K562 (cell line): ENCODE results near the gene UCN. TPM values are rescaled to one million over a fixed set of nuclear protein-coding genes. Genes with fewer than 3 reads are reported as not detected.

Experiments
- ATAC-seq: fragments of 200-7000 bp; cut with Tn5 transposase; 3 replicates; pipeline ENCODE4 v1.9.1; 2020; ENCODE audit warnings: moderate library complexity
- BruUV-seq: library from RNA; stranded (reverse); fragments of 400-500 nt; replicated peaks from 2 replicates; lab custom pipeline; 2021; lab: Mats Ljungman, UMichigan
- CTCF ChIA-PET: fragments of 300-600 bp; formaldehyde crosslinking; extraction: SDS; loops from one replicate; lab custom pipeline; 2021; ENCODE audit warnings: low intra/inter-chr PET ratio; lab: Yijun Ruan, JAX
- POLR2A ChIA-PET: fragments of 300-600, 350-650 bp; sonication (Branson Sonifier 250); formaldehyde crosslinking; extraction: SDS; loops from one replicate; lab custom pipeline; 2021; ENCODE audit warnings: antibody characterized with exemption, inconsistent platforms; lab: Yijun Ruan, JAX
- DNase-seq, 4 experiments: peaks; one replicate each; pipeline versions ENCODE4 v3.0.0 to v3.0.0-alpha.2; 2011 to 2018; ENCODE audit warnings: low spot score in 3 of 4, mixed read lengths in 3 of 4; ENCODE audit errors: extremely low read depth in 1 of 4
- FAIRE-seq: peaks from 2 replicates; lab custom pipeline; 2011; peaks lifted over from hg19 to GRCh38; lab: Jason Lieb, UNC
- H2AFZ ChIP-seq: 2 replicates; pipeline ENCODE4 v1.6.0; 2011; ENCODE audit warnings: low read depth, low read length, control low read depth, inconsistent platforms
- H3K27ac ChIP-seq: fragments of 200-600 bp; 3 replicates; pipeline ENCODE4 v1.8.0; 2011; ENCODE audit warnings: low read depth, mild to moderate bottlenecking, control low read depth, inconsistent platforms, low read length, moderate library complexity, mixed read lengths; ENCODE audit errors: extremely low read depth
- H3K27me3 ChIP-seq, 2 experiments: fragments of 300-600 bp in 1 of 2; 2 replicates in 1 of 2; 3 replicates in 1 of 2; pipeline versions ENCODE4 v1.6.0 to v1.8.0; 2011; ENCODE audit warnings: inconsistent platforms in 2 of 2, low read length in 2 of 2, mild to moderate bottlenecking in 1 of 2, mixed read lengths in 1 of 2, moderate library complexity in 1 of 2; ENCODE audit not compliant: control insufficient read depth in 2 of 2, insufficient read depth in 2 of 2
- H3K36me3 ChIP-seq: fragments of 300-600 bp; 3 replicates; pipeline ENCODE4 v1.8.0; 2011; ENCODE audit warnings: mild to moderate bottlenecking, low read length, inconsistent platforms; ENCODE audit not compliant: control insufficient read depth, insufficient read depth
- H3K4me1 ChIP-seq, 2 experiments: fragments of 200-600 bp in 1 of 2; replicated peaks in 1 of 2; 2 replicates in 1 of 2; 3 replicates in 1 of 2; pipeline versions ENCODE4 v1.5.1 to v1.8.0; 2011; ENCODE audit warnings: inconsistent platforms in 2 of 2, low read length in 2 of 2, mild to moderate bottlenecking in 1 of 2, mixed read lengths in 1 of 2, moderate library complexity in 1 of 2; ENCODE audit not compliant: control insufficient read depth in 2 of 2, insufficient read depth in 2 of 2
- H3K4me2 ChIP-seq: 2 replicates; pipeline ENCODE4 v1.6.1; 2011; ENCODE audit warnings: low read length, control low read depth, inconsistent platforms, mixed read lengths; ENCODE audit not compliant: insufficient read depth
- H3K4me3 ChIP-seq: fragments of 200-600 bp; sonication (generic), shearing (Covaris generic); 2 replicates; pipeline ENCODE4 v1.5.1; 2016; ENCODE audit warnings: control low read depth, inconsistent platforms
- H3K79me2 ChIP-seq: fragments of 200-600 bp; 3 replicates; pipeline ENCODE4 v1.8.0; 2011; ENCODE audit warnings: low read length, inconsistent platforms; ENCODE audit not compliant: control insufficient read depth, insufficient read depth
- H3K9ac ChIP-seq, 2 experiments: 2 replicates each; pipeline versions ENCODE4 v1.6.0 to v1.6.1; 2011; ENCODE audit warnings: low read depth in 2 of 2, low read length in 2 of 2, control low read depth in 1 of 2, inconsistent platforms in 1 of 2, mild to moderate bottlenecking in 1 of 2, mixed read lengths in 1 of 2; ENCODE audit not compliant: insufficient read depth in 1 of 2
- H3K9me1 ChIP-seq: one replicate; pipeline ENCODE4 v1.6.0; 2011; ENCODE audit warnings: inconsistent platforms, mild to moderate bottlenecking, low read length, moderate library complexity; ENCODE audit not compliant: control insufficient read depth, insufficient read depth
- H3K9me3 ChIP-seq: replicated peaks from 2 replicates; pipeline ENCODE4 v1.5.1; 2011; ENCODE audit warnings: low read depth, low read length, inconsistent platforms; ENCODE audit not compliant: control insufficient read depth, insufficient read depth
- H4K20me1 ChIP-seq: replicated peaks from 2 replicates; pipeline ENCODE4 v1.6.1; 2011; ENCODE audit warnings: low read length, inconsistent platforms, mixed read lengths; ENCODE audit not compliant: control insufficient read depth, insufficient read depth
- ARHGAP35 ChIP-seq: fragments of 450-650 bp; IDR thresholded peaks from 2 replicates; pipeline ENCODE4 v1.6.1; 2018; ENCODE audit not compliant: partially characterized antibody
- E2F6 ChIP-seq, 2 experiments: IDR thresholded peaks; 2 replicates each; pipeline ENCODE4 v1.6.1; 2011; ENCODE audit warnings: borderline replicate concordance in 1 of 2, control low read depth in 1 of 2, low read depth in 1 of 2, low read length in 1 of 2, mild to moderate bottlenecking in 1 of 2, mixed read lengths in 1 of 2, moderate library complexity in 1 of 2; ENCODE audit not compliant: insufficient read depth in 1 of 2, insufficient read length in 1 of 2, poor library complexity in 1 of 2, severe bottlenecking in 1 of 2; ENCODE audit errors: extremely low read depth in 1 of 2
- JUND ChIP-seq, 2 experiments: IDR thresholded peaks; 2 replicates in 1 of 2; 3 replicates in 1 of 2; pipeline ENCODE4 v1.6.1; 2011; ENCODE audit warnings: borderline replicate concordance in 2 of 2, low read depth in 2 of 2, low read length in 2 of 2, improper control_type of control experiment in 1 of 2, missing biosample characterization in 1 of 2, missing genetic modification characterization in 1 of 2, missing genetic modification reagents in 1 of 2
- PHB2 ChIP-seq: fragments of 450-650 bp; IDR thresholded peaks from 2 replicates; pipeline ENCODE4 v1.6.1; 2017; ENCODE audit warnings: low read depth
- WGBS: fragments of 100-300 bp; shearing (Covaris generic); methylation state at CpG from one replicate; pipeline ENCODE4 v1.1.6; 2016; ENCODE audit warnings: low coverage, mixed read lengths; ENCODE audit not compliant: insufficient coverage; ENCODE audit errors: missing lambda C conversion rate; 5-methylcytosine and 5-hydroxymethylcytosine counted together
- in situ Hi-C: fragments of 300-500 bp; cut with MboI; formaldehyde crosslinking; loops from 4 replicates; pipeline ENCODE4 v1.15.0; 2018; ENCODE audit warnings: inconsistent platforms, mixed read lengths
- intact Hi-C: fragments of 100-400 bp; cut with micrococcal nuclease; formaldehyde crosslinking; loops from 2 replicates; pipeline ENCODE4 v1.14.2; 2022
- polyA plus RNA-seq, 8 experiments: library from polyadenylated mRNA; depleted of rRNA in 4 of 8; stranded (reverse) in 5 of 8; unstranded in 3 of 8; fragments of >200 nt; fragmentation: Nextera tagmentation in 2 of 8; fragmentation: Illumina TruSeq in 1 of 8; extraction: Ambion mirVana in 2 of 8; extraction: Trizol in 1 of 8; gene quantifications; 2 replicates each; pipeline versions ENCODE4 v1.2.1 to v1.2.3, GENCODE V29; 2011 to 2014; ENCODE audit warnings: inconsistent platforms in 1 of 8, missing spikeins in 1 of 8
- total RNA-seq, 7 experiments: library from RNA; depleted of rRNA in 6 of 7; stranded (reverse); fragments of >200 nt in 6 of 7; fragmentation: Illumina TruSeq in 2 of 7; extraction: Trizol in 2 of 7; gene quantifications; 2 replicates each; pipeline versions ENCODE4 v1.2.1 to v1.2.3, GENCODE V29; 2011 to 2021; ENCODE audit warnings: low replicate concordance in 1 of 7
- TF ChIP-seq, protein P1 (sequence below): sonication (generic); formaldehyde crosslinking; IDR thresholded peaks from 2 replicates; pipeline ENCODE4 v1.9.0; 2022; ENCODE audit warnings: mild to moderate bottlenecking, missing genetic modification reagents

Gene UCN
- total and polyA plus RNA-seq, 9 of the 15 experiments (the other 6 are each of a cell fraction or from before 2014, with no cell fraction given) = 0.10 to 2.7 (median 0.43) TPM

DNA sequence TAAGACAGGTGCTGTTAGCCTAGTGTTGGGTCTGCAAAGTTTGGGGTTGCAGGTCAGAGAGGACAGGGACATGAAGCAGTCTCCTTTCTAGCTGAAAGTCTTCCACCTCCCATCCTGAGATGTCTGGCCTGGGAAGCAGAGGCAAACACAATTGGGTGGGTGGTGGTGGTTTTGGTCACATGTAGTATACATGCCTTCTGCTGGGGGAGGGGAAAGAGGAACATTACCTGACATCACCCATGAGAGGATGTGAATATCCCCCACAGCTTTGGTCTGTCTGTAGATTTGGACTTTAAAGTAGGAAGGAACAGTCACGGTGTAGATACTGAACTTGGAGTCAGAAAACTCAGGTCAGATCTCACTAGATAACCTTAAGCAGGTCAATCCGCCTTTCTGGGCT lies 37.6 kb downstream of the UCN start:
- Histone ChIP-seq H3K79me2 (no peaks in the 10 kb centered on the region), H3K27me3 (peaks cover 5% of the 10 kb centered on the region in 2 experiments; a peak in 2 of 5 replicates), H3K4me1 (peaks cover 10 to 19% of the 10 kb centered on the region in 2 experiments), H3K4me3 (no peak overlapping the region), H4K20me1 (no peaks in the 10 kb centered on the region; the same call in 1 of the 2 replicates), H3K9me3 (no peaks in the 10 kb centered on the region), H3K9ac (no peak overlapping the region; a peak in 1 of 4 replicates), H2AFZ (no peak overlapping the region), H3K9me1 (no peaks in the 10 kb centered on the region), H3K27ac (no peak overlapping the region), H3K36me3 (no peaks in the 10 kb centered on the region), H3K4me2 (no peak overlapping the region)
- TF ChIP-seq PHB2 = no peak
- TF ChIP-seq, protein P1, sequence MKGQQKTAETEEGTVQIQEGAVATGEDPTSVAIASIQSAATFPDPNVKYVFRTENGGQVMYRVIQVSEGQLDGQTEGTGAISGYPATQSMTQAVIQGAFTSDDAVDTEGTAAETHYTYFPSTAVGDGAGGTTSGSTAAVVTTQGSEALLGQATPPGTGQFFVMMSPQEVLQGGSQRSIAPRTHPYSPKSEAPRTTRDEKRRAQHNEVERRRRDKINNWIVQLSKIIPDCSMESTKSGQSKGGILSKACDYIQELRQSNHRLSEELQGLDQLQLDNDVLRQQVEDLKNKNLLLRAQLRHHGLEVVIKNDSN (CRISPR knock-in tag) = peak; percentile 35; the same call in 1 of the 2 replicates
- TF ChIP-seq ARHGAP35 = no peak
- no peak for TF ChIP-seq E2F6 (IDR thresholded peaks at IDR 0.05; ENCODE audit: borderline replicate concordance in 1 of 2, extremely low read depth in 1 of 2, insufficient read depth in 1 of 2, insufficient read length in 1 of 2, low read depth in 1 of 2, low read length in 1 of 2, poor library complexity in 1 of 2, severe bottlenecking in 1 of 2)
- TF ChIP-seq JUND (IDR thresholded peaks at IDR 0.05; ENCODE audit: borderline replicate concordance, low read depth, low read length) = peak; percentile 25; the same call in 1 of the 2 replicates
- no peak for TF ChIP-seq JUND (tag; IDR thresholded peaks at IDR 0.05; ENCODE audit: borderline replicate concordance, low read depth, low read length)
- ChIA-PET POLR2A (interaction anchor here (0.5 to 1.5 kb wide), 5 partner anchors 9 to 92 kb away, joined by 3 to 6 read pairs (median 3); no protein-coding TSS in a partner anchor), CTCF (no interaction called here)
- DNase-seq (no peak), ATAC-seq (no peak), FAIRE-seq (no peak)
- WGBS = 27% methylated on average over 2 of the region's 2 CpGs
- intact Hi-C loops (no loop called here), in situ Hi-C loops (no loop called here)
- no TSS peak for BruUV-seq
